Neutrophil (primary cell): ENCODE results near the gene ITGA1.

Source experiments
- H3K27ac ChIP-seq: fragments of 200-600 bp; sonication (generic); 2 replicates; pipeline ENCODE4 v1.5.1; 2016; ENCODE audit warnings: mild to moderate bottlenecking, moderate library complexity
- H3K27me3 ChIP-seq: fragments of 200-600 bp; sonication (generic); 2 replicates; pipeline ENCODE4 v1.6.0; 2016; ENCODE audit warnings: mild to moderate bottlenecking
- H3K36me3 ChIP-seq: fragments of 200-600 bp; sonication (generic); 2 replicates; pipeline ENCODE4 v1.5.1; 2017
- H3K4me1 ChIP-seq, 2 experiments: fragments of 200-600 bp in 1 of 2; sonication (generic) in 1 of 2; 1 replicate in 1 of 2; 2 replicates in 1 of 2; pipeline versions ENCODE4 v1.5.1 to v1.6.1; 2013 to 2016; ENCODE audit warnings: low read depth in 1 of 2, low read length in 1 of 2, mild to moderate bottlenecking in 1 of 2, moderate library complexity in 1 of 2; ENCODE audit not compliant: control insufficient read depth in 1 of 2, insufficient read depth in 1 of 2
- H3K4me3 ChIP-seq, 2 experiments: fragments of 200-600 bp in 1 of 2; sonication (generic) in 1 of 2; 1 replicate in 1 of 2; 2 replicates in 1 of 2; pipeline ENCODE4 v1.5.1; 2013 to 2016; ENCODE audit warnings: low read depth in 1 of 2, low read length in 1 of 2, mild to moderate bottlenecking in 1 of 2, moderate library complexity in 1 of 2
- H3K9me3 ChIP-seq: fragments of 200-600 bp; sonication (generic); 2 replicates; pipeline ENCODE4 v1.5.1; 2016
- TF ChIP-seq, protein P1 (sequence below): fragments of 200-600 bp; sonication (generic); IDR thresholded peaks from 2 replicates; pipeline ENCODE4 v1.5.1; 2016; ENCODE audit warnings: antibody characterized with exemption

The ITGA1 gene

GRCh38 chr5:52983731-52984636, 196.3 kb downstream of the ITGA1 start:
- H3K27me3 ChIP-seq: peaks cover 48% of the 10 kb centered on the region
- TF ChIP-seq, protein P1, sequence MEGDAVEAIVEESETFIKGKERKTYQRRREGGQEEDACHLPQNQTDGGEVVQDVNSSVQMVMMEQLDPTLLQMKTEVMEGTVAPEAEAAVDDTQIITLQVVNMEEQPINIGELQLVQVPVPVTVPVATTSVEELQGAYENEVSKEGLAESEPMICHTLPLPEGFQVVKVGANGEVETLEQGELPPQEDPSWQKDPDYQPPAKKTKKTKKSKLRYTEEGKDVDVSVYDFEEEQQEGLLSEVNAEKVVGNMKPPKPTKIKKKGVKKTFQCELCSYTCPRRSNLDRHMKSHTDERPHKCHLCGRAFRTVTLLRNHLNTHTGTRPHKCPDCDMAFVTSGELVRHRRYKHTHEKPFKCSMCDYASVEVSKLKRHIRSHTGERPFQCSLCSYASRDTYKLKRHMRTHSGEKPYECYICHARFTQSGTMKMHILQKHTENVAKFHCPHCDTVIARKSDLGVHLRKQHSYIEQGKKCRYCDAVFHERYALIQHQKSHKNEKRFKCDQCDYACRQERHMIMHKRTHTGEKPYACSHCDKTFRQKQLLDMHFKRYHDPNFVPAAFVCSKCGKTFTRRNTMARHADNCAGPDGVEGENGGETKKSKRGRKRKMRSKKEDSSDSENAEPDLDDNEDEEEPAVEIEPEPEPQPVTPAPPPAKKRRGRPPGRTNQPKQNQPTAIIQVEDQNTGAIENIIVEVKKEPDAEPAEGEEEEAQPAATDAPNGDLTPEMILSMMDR: no peak
- no peak overlapping the region for H3K4me3 ChIP-seq
- peaks cover 0 to 4% of the 10 kb centered on the region in 2 experiments for H3K4me1 ChIP-seq
- no peaks in the 10 kb centered on the region for H3K9me3 ChIP-seq
- H3K36me3 ChIP-seq: no peaks in the 10 kb centered on the region
- H3K27ac ChIP-seq: no peak overlapping the region

DNA sequence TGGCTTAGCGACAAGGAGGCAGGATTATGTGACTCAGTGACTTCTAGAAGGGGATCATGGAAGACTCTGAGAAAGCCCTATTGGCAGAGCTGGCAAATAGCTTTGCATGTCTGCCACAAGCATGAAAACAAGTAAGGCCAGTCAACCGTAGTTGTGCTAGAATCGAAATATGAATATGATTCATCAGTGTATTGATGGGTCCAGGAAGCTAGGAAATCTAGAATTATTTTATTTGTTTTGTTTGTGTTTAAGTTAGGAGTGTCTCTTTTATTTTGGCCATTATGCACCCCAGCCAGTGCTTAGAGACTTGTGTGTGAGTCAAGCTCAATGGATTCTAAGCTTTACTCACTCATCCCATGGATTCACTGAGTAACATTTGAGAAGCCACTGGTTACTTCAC, 197.6 kb downstream of the ITGA1 start:
- Histone ChIP-seq H3K27me3 (peaks cover 61% of the 10 kb centered on the region), H3K9me3 (no peaks in the 10 kb centered on the region), H3K4me3 (no peak overlapping the region), H3K4me1 (peaks cover 8 to 17% of the 10 kb centered on the region in 2 experiments), H3K27ac (no peak overlapping the region), H3K36me3 (no peaks in the 10 kb centered on the region)
- TF ChIP-seq, protein P1: no peak

DNA sequence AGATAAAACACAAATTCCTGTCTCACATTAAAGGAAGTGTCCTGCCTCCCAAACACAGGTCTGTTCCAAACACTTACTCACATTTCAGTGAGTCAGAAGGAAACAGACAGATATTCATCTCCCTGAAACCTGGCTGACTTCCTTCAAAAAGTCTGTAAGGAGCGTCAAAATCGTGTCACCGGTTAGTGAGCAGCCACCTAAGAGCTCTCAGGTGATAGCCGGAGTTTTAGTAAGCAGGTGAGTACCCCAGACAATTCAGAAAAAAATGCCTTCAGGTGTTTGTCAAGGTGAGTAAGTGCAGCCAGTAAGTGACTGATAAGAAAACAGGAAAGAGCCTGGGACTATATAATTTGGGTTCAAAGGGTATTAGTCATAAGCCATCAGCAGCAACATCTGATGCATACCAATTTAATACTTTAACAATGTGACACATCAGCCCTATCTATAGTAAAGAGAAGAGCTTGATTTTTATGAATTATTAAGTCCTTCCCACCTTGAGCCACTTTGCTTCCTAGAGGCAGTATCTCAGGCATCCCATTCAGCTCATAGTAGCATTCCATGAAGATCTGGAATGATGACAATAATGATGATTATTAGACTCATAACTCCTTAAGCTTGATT, 200.1 kb downstream of the ITGA1 start:
- TF ChIP-seq, protein P1: no peak
- Histone ChIP-seq H3K4me3 (no peak overlapping the region), H3K9me3 (no peaks in the 10 kb centered on the region), H3K27ac (no peak overlapping the region), H3K4me1 (peaks cover 8 to 17% of the 10 kb centered on the region in 2 experiments), H3K36me3 (no peaks in the 10 kb centered on the region), H3K27me3 (peaks cover 86% of the 10 kb centered on the region)

- peak overlapping the region; percentile 55 to 60 for H3K4me3 ChIP-seq
- no peaks in the 10 kb centered on the region for H3K9me3 ChIP-seq
- H3K36me3 ChIP-seq: no peaks in the 10 kb centered on the region
- H3K27me3 ChIP-seq: peaks cover 93% of the 10 kb centered on the region
- TF ChIP-seq, protein P1: no peak
- H3K27ac ChIP-seq: no peak overlapping the region
- peaks cover 8 to 17% of the 10 kb centered on the region in 2 experiments for H3K4me1 ChIP-seq
Observed at GRCh38 chr5:52988335-52989024, 200.8 kb downstream of the ITGA1 start.

DNA sequence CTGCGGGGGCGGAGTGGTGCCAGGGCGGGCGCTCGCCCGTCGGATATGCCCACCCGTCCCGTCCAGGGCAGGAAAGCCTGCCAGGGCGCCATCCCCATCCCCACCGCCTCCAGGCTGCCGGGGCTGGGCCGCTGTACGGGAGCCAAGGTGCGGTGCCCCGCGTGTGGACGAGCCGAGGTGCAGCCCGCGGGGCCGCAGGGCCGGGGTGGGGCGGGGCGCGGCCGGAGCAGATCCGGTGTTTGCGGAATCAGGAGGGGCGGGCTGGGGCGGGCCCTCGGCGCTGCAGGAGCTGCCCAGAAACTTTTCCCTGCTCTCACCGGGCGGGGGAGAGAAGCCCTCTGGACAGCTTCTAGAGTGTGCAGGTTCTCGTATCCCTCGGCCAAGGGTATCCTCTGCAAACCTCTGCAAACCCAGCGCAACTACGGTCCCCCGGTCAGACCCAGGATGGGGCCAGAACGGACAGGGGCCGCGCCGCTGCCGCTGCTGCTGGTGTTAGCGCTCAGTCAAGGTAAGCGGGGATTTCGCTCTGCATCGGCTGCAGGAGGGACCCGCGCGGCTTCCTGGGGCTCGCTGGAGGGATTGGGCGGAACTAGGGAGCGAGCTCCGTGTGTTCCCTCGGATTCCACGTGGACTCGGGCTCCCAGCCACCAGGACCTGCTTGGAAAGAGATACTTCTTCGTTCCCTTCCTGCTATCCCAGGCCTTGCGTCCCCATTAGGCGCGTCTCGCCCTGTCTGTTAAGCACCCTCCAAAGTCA, 201.5 kb downstream of the ITGA1 start, which contains the start of gene ITGA2:
TSS of gene ITGA2 (plus strand) at position 328 of the 756 bp plus-strand sequence. CDS start at position 445, 117 bp downstream.
- Histone ChIP-seq H3K4me1 (peaks cover 8 to 17% of the 10 kb centered on the region in 2 experiments), H3K27me3 (peaks cover 95% of the 10 kb centered on the region), H3K9me3 (no peaks in the 10 kb centered on the region), H3K27ac (no peak within 1 kb of the TSS), H3K36me3 (no peaks in the 10 kb centered on the region), H3K4me3 (peak within 1 kb of the TSS; percentile 55 to 60)
- TF ChIP-seq, protein P1: no peak
